ENCODE measurements around the gene SEC14L3. TPM values are rescaled to one million over a fixed set of nuclear protein-coding genes. Genes with fewer than 3 reads are reported as not detected.

SEC14L3 gene
- total and polyA plus RNA-seq, 4 donors = 0.14 TPM; not detected in 3

GRCh38 chr22:30425616-30426387 lies 46.0 kb downstream of the SEC14L3 start, which contains the start of gene MTFP1:
Gene MTFP1, plus strand, starts transcription at chr22:30425768. Its CDS starts 112 bp downstream, at chr22:30425880.
- peak in 3 of 6 donors; percentile 62 to 91 (median 88) for DNase-seq (ENCODE audit: low read depth in 4 of 6, low spot score in 6 of 6)
- Histone ChIP-seq H3K4me3 (ENCODE audit: low read depth, low read length) (peak within 1 kb of the TSS; percentile 69), H3K36me3 (ENCODE audit: control insufficient read depth, insufficient read depth, low read length) (peaks cover 21% of the 10 kb centered on the region), H3K4me1 (ENCODE audit: control insufficient read depth, insufficient read depth, low read length) (peaks cover 51% of the 10 kb centered on the region), H3K27ac (ENCODE audit: low read depth, low read length) (peak within 1 kb of the TSS; percentile 98), H3K9me3 (ENCODE audit: control insufficient read depth, insufficient read depth, low read length) (no peaks in the 10 kb centered on the region), H3K27me3 (ENCODE audit: control insufficient read depth, insufficient read depth, low read length) (no peaks in the 10 kb centered on the region)
- WGBS (ENCODE audit: insufficient coverage) = under 1% methylated on average over 57 of the region's 61 CpGs

DNA sequence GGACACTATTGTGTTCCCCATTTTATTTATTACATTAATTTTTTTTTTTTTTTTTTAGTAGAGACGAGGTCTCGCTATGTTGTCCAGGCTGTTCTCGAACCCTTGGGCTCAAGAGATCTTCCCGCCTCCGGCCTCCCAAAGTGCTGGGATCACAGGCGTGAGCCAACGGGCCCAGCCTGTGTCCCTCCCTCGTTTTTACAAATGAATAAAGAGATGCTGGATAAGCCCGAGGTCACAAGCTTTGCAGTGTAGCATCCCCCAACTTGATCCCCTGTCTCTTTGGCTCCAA lies 46.5 kb downstream of the SEC14L3 start:
- H3K4me3 ChIP-seq (ENCODE audit: low read depth, low read length) = peak overlapping the region; percentile 69
- no peak for DNase-seq (ENCODE audit: low read depth in 4 of 6, low spot score in 6 of 6)
- H3K9me3 ChIP-seq (ENCODE audit: control insufficient read depth, insufficient read depth, low read length) = no peaks in the 10 kb centered on the region
- no peaks in the 10 kb centered on the region for H3K27me3 ChIP-seq (ENCODE audit: control insufficient read depth, insufficient read depth, low read length)
- WGBS (ENCODE audit: insufficient coverage) = 14% methylated on average over 7 of the region's 9 CpGs
- peaks cover 21% of the 10 kb centered on the region for H3K36me3 ChIP-seq (ENCODE audit: control insufficient read depth, insufficient read depth, low read length)
- peaks cover 51% of the 10 kb centered on the region for H3K4me1 ChIP-seq (ENCODE audit: control insufficient read depth, insufficient read depth, low read length)
- peak overlapping the region; percentile 63 for H3K27ac ChIP-seq (ENCODE audit: low read depth, low read length)

- peak overlapping the region; percentile 98 for H3K27ac ChIP-seq (ENCODE audit: low read depth, low read length)
- peak overlapping the region; percentile 69 for H3K4me3 ChIP-seq (ENCODE audit: low read depth, low read length)
- H3K9me3 ChIP-seq (ENCODE audit: control insufficient read depth, insufficient read depth, low read length) = no peaks in the 10 kb centered on the region
- DNase-seq (ENCODE audit: low read depth in 4 of 6, low spot score in 6 of 6) = no peak
- no peaks in the 10 kb centered on the region for H3K27me3 ChIP-seq (ENCODE audit: control insufficient read depth, insufficient read depth, low read length)
- 32% methylated on average over 14 of the region's 20 CpGs for WGBS (ENCODE audit: insufficient coverage)
- peaks cover 25% of the 10 kb centered on the region for H3K36me3 ChIP-seq (ENCODE audit: control insufficient read depth, insufficient read depth, low read length)
- H3K4me1 ChIP-seq (ENCODE audit: control insufficient read depth, insufficient read depth, low read length) = peaks cover 56% of the 10 kb centered on the region
These were observed 47.1 kb downstream of the SEC14L3 start for GRCh38 chr22:30424534-30425326.

DNA sequence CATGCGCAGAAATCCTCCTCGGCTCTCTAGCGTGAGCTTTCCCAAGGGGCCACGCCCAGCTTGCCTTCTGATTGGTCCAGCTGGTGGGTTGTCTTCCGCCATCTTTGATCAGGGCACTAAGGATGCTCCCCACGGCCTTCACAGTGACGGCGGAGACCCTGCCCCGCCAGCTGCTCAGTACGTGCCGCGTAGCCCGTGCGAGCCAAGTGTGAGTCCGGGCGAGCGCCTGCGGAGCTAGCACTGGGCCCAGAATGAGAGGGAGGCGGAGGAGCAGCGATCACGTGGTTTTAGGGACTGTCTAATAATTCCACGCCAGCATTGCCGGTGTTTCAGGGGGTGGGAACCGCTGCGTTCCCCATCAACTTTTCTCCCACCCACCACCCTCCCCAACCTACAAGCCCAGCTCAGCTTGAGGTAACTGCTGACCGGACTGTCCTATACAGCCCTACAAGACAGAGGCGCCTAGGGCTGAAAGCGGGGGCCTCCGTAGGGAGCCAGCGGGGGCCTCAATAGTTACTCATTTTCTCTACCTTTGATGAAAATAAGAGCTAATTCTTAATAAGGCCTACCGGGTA lies 47.8 kb downstream of the SEC14L3 start:
- peak; percentile 99 to 100 (median 100) for DNase-seq (ENCODE audit: low read depth in 4 of 6, low spot score in 6 of 6)
- no peaks in the 10 kb centered on the region for H3K9me3 ChIP-seq (ENCODE audit: control insufficient read depth, insufficient read depth, low read length)
- peak overlapping the region; percentile 98 for H3K27ac ChIP-seq (ENCODE audit: low read depth, low read length)
- H3K36me3 ChIP-seq (ENCODE audit: control insufficient read depth, insufficient read depth, low read length) = peaks cover 19% of the 10 kb centered on the region
- under 1% methylated on average over 26 of the region's 31 CpGs for WGBS (ENCODE audit: insufficient coverage)
- peaks cover 60% of the 10 kb centered on the region for H3K4me1 ChIP-seq (ENCODE audit: control insufficient read depth, insufficient read depth, low read length)
- H3K4me3 ChIP-seq (ENCODE audit: low read depth, low read length) = peak overlapping the region; percentile 65
- no peaks in the 10 kb centered on the region for H3K27me3 ChIP-seq (ENCODE audit: control insufficient read depth, insufficient read depth, low read length)

DNA sequence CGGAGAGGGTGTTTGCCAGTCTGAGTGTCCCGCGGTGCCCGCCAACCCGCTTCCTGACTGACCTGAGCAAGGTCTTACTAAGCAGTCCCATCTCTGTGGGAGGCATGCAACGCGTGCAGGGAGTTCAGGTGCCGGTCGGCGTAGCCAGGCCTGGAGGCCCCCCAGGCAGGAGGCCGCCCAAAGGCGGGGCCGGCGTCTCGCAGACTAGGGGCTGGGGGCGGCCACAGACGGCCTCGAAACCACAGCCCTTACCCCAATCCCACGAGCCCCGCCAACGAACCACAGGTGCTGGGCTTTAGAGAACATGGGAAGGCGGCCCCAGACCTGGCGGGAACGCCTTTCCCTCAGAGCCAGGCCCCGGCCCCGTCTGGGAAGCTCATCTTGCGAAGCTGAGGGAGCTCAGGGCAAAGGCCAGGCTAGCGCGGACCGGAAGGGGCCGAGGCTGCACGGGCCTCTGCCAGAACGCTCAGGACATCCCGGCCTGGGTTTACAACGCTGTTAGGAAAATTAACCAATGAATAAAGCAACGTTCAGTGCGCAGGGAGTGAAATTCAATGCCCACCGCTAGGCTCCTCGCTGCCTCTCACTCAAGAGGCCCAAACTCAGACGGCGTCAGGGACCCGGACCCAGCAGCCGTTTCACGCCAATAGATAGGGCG lies 48.4 kb downstream of the SEC14L3 start:
- H3K27ac ChIP-seq (ENCODE audit: low read depth, low read length) = peak overlapping the region; percentile 98
- DNase-seq (ENCODE audit: low read depth in 4 of 6, low spot score in 6 of 6) = no peak
- H3K27me3 ChIP-seq (ENCODE audit: control insufficient read depth, insufficient read depth, low read length) = no peaks in the 10 kb centered on the region
- peaks cover 16% of the 10 kb centered on the region for H3K36me3 ChIP-seq (ENCODE audit: control insufficient read depth, insufficient read depth, low read length)
- H3K4me3 ChIP-seq (ENCODE audit: low read depth, low read length) = peak overlapping the region; percentile 65
- H3K4me1 ChIP-seq (ENCODE audit: control insufficient read depth, insufficient read depth, low read length) = peaks cover 64% of the 10 kb centered on the region
- no peaks in the 10 kb centered on the region for H3K9me3 ChIP-seq (ENCODE audit: control insufficient read depth, insufficient read depth, low read length)
- WGBS (ENCODE audit: insufficient coverage) = under 1% methylated on average over 45 of the region's 45 CpGs

DNA sequence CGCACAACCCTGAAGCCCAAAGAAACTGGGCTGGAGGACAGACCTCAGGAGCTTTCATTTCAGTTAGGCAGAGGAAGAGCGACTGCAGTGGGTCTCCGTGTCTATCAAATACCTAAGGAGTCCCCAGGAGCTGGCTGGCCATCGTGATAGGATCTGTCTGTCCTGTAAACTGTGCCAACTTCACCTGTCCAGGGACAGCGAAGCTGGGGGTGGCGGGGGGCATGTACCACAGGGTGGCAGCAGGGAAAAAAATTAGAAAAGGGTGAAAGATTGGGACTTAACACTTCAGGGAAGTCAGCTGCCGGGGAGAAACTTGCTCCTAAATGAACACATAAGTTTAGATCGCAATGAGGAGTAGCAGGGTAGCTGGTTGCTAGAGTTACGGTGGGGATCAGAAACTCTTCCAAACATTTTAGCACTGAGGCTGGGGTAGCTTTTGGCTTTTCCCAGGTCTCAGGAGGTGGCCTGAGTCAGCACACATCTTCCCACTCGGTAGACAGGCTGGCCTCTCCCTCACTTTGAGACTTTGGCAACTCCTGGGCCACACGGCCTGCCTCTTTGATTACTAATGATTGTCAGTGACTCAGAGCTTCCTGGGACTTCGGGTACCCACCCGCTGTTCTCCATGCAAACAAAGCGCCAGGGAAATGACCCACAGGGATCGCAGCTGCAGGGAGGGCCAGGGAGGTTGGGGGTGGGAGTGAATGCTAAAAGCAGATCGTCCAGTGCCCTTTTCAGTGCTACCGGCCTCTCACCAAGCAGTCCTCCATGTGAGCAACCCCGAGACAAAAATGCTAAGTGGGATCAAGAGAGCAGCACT lies 49.1 kb downstream of the SEC14L3 start:
- H3K4me1 ChIP-seq (ENCODE audit: control insufficient read depth, insufficient read depth, low read length) = peaks cover 65% of the 10 kb centered on the region
- no peaks in the 10 kb centered on the region for H3K9me3 ChIP-seq (ENCODE audit: control insufficient read depth, insufficient read depth, low read length)
- whole genome bisulfite sequencing (ENCODE audit: insufficient coverage) = 24% methylated on average over 14 of the region's 18 CpGs
- H3K27ac ChIP-seq (ENCODE audit: low read depth, low read length) = peak overlapping the region; percentile 98
- no peaks in the 10 kb centered on the region for H3K27me3 ChIP-seq (ENCODE audit: control insufficient read depth, insufficient read depth, low read length)
- peak overlapping the region; percentile 65 for H3K4me3 ChIP-seq (ENCODE audit: low read depth, low read length)
- peaks cover 18% of the 10 kb centered on the region for H3K36me3 ChIP-seq (ENCODE audit: control insufficient read depth, insufficient read depth, low read length)
- DNase-seq (ENCODE audit: low read depth in 4 of 6, low spot score in 6 of 6) = peak in 2 of 6 donors; percentile 71 to 80

DNA sequence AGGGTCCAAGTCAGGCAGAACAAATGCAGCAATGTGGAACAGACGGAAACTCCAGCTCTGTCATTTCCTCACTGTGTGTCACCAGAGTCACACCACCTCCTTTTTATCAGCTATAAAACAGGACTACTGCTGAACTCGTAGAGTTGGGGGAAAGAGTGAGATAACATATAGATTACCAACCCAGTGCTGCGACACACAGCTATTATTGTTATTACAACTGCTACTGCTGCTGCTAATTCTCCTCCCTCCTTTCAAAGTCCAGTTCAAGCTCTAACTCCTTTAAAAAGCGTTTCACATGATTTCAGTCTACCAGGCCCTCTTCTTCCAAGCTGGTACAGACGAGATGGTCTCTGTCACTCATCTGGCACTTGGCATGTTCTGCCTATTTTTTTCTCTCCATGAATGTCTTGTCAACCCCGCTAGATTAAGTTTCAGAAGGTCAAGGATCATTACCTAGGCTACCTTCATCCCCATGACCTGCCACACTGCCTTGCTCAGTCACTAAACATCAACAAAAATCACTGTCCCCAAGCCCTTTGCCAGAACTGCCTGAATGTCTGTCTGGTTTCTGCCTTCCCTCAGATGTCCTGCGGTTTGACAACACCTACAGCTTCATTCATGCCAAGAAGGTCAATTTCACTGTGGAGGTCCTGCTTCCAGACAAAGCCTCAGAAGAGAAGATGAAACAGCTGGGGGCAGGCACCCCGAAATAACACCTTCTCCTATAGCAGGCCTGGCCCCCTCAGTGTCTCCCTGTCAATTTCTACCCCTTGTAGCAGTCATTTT lies 49.9 kb downstream of the SEC14L3 start:
- Histone ChIP-seq H3K27ac (ENCODE audit: low read depth, low read length) (peak overlapping the region; percentile 98), H3K4me1 (ENCODE audit: control insufficient read depth, insufficient read depth, low read length) (peaks cover 61% of the 10 kb centered on the region), H3K36me3 (ENCODE audit: control insufficient read depth, insufficient read depth, low read length) (peaks cover 17% of the 10 kb centered on the region), H3K9me3 (ENCODE audit: control insufficient read depth, insufficient read depth, low read length) (no peaks in the 10 kb centered on the region), H3K27me3 (ENCODE audit: control insufficient read depth, insufficient read depth, low read length) (no peaks in the 10 kb centered on the region), H3K4me3 (ENCODE audit: low read depth, low read length) (no peak overlapping the region)
- no peak for DNase-seq (ENCODE audit: low read depth in 4 of 6, low spot score in 6 of 6)
- 68% methylated on average over 5 of the region's 8 CpGs for WGBS (ENCODE audit: insufficient coverage)

GRCh38 chr22:30420347-30421125 lies 51.3 kb downstream of the SEC14L3 start:
- Histone ChIP-seq H3K4me1 (ENCODE audit: control insufficient read depth, insufficient read depth, low read length) (peaks cover 48% of the 10 kb centered on the region), H3K27ac (ENCODE audit: low read depth, low read length) (peak overlapping the region; percentile 69), H3K36me3 (ENCODE audit: control insufficient read depth, insufficient read depth, low read length) (peaks cover 27% of the 10 kb centered on the region), H3K27me3 (ENCODE audit: control insufficient read depth, insufficient read depth, low read length) (no peaks in the 10 kb centered on the region), H3K4me3 (ENCODE audit: low read depth, low read length) (no peak overlapping the region), H3K9me3 (ENCODE audit: control insufficient read depth, insufficient read depth, low read length) (no peaks in the 10 kb centered on the region)
- peak in 1 of 6 donors; percentile 61 for DNase-seq (ENCODE audit: low read depth in 4 of 6, low spot score in 6 of 6)
- 37% methylated on average over 3 of the region's 6 CpGs for WGBS (ENCODE audit: insufficient coverage)
